Pancreas (tissue), 10 donors: Measurements from ENCODE around the gene MALRD1. TPM values are rescaled to one million over a fixed set of nuclear protein-coding genes. Genes with fewer than 3 reads are reported as not detected.

Experiments used
- ATAC-seq, 4 donors: fragments of 200-7000 bp; cut with Tn5 transposase; one replicate each; pipeline versions ENCODE4 v1.8.0 to v1.9.1; 2020; ENCODE audit warnings: mild to moderate bottlenecking in 4 of 4, moderate library complexity in 4 of 4
- DNase-seq, 6 donors: peaks; one replicate each; pipeline ENCODE4 v3.0.0-alpha.2; 2020
- FAIRE-seq: peaks from 2 replicates; lab custom pipeline; 2012; peaks lifted over from hg19 to GRCh38; lab: Jason Lieb, UNC
- H3K27ac ChIP-seq, 4 donors: fragments of 200-600 bp; sonication (generic); 1 replicate in 3 of 4; 2 replicates in 1 of 4; pipeline versions ENCODE4 v1.5.0 to v1.8.0; 2020
- H3K27me3 ChIP-seq, 4 donors: fragments of 200-600 bp; one replicate each; pipeline ENCODE4 v1.8.0; 2021
- H3K36me3 ChIP-seq, 3 donors: fragments of 200-600 bp; sonication (generic) in 1 of 3; one replicate each; pipeline versions ENCODE4 v1.5.0 to v1.8.0; 2020 to 2021
- H3K4me1 ChIP-seq, 3 donors: fragments of 200-600 bp; one replicate each; pipeline ENCODE4 v1.8.0; 2021
- H3K4me3 ChIP-seq, 4 donors: fragments of 200-600 bp; sonication (generic) in 2 of 4; one replicate each; pipeline versions ENCODE4 v1.5.0 to v1.8.0; 2020 to 2021
- H3K9me3 ChIP-seq, 4 donors: fragments of 200-600 bp; one replicate each; pipeline ENCODE4 v1.8.0; 2021
- WGBS, 2 donors: extraction: QIAGEN DNeasy Blood & Tissue Kit; methylation state at CpG; one replicate each; pipeline ENCODE4 v1.1.7; 2013; 5-methylcytosine and 5-hydroxymethylcytosine counted together
- intact Hi-C, 3 donors: fragments of 100-400 bp; cut with DNase I; formaldehyde crosslinking; loops; one replicate each; pipeline versions ENCODE4 v1.11.1 to v1.14.2; 2022
- polyA plus RNA-seq, 2 donors: library from polyadenylated mRNA; stranded (reverse); fragments of 200-250 nt; gene quantifications; one replicate each; pipeline ENCODE4 v1.2.3, GENCODE V29; 2013
- total RNA-seq, 6 donors: library from RNA; stranded (reverse); fragmentation: NEBNext Ultra II Directional in 4 of 6; extraction: Animal tissue kit (Norgen Biotek cat#: 25700) in 4 of 6; gene quantifications; one replicate each; pipeline versions ENCODE4 v1.2.1 to v1.2.4, GENCODE V29; 2021 to 2023
- TF ChIP-seq, protein P1 (sequence below), 4 donors: fragments of 200-600 bp; sonication (generic) in 3 of 4; IDR thresholded peaks; one replicate each; pipeline versions ENCODE4 v1.5.0 to v1.8.0; 2021; ENCODE audit warnings: antibody characterized with exemption in 4 of 4
- donor health status: healthy with polysubstance abuse.
- donor health status: DM: no; HTN: no; CAD: no; lungs with moderate emphysema.
- donor health status: DM: no; HTN: no; CAD: no.
- donor health status: control.
- donor health status: control.
- donor health status: Bipolar disorder and iron deficiency.
- donor health status: DM: yes; HTN: yes; CAD: no.
- donor health status: DM: no; HTN: no; CAD: no.
- donor health status: DM: no; HTN: no; CAD: no.
- donor health status: DM: yes; HTN: yes; CAD: no.

MALRD1 gene
- total and polyA plus RNA-seq, 8 donors: 0.13 to 0.87 (median 0.31) TPM; not detected in 5

DNA sequence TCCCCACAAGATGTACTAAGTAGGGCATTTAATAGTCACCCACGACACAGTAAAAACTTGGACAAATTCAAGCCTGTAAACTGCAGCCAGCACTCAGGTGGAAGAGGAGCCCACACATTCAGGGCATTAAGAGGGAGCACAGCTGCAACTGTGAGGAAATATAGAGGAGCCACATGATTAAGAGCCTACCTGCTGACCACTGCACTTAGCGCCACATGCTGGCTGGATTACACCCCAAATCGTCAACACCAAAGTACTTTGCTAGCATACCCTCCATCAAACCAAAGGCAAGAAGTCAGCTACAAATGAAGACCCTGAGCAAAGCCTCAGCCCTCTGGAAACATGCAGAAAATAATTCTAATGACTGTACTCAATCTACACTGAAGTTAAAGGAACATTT, 445.3 kb downstream of the MALRD1 start:
- ATAC-seq: no peak
- TF ChIP-seq, protein P1, sequence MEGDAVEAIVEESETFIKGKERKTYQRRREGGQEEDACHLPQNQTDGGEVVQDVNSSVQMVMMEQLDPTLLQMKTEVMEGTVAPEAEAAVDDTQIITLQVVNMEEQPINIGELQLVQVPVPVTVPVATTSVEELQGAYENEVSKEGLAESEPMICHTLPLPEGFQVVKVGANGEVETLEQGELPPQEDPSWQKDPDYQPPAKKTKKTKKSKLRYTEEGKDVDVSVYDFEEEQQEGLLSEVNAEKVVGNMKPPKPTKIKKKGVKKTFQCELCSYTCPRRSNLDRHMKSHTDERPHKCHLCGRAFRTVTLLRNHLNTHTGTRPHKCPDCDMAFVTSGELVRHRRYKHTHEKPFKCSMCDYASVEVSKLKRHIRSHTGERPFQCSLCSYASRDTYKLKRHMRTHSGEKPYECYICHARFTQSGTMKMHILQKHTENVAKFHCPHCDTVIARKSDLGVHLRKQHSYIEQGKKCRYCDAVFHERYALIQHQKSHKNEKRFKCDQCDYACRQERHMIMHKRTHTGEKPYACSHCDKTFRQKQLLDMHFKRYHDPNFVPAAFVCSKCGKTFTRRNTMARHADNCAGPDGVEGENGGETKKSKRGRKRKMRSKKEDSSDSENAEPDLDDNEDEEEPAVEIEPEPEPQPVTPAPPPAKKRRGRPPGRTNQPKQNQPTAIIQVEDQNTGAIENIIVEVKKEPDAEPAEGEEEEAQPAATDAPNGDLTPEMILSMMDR (IDR thresholded peaks at IDR 0.05): no peak

DNA sequence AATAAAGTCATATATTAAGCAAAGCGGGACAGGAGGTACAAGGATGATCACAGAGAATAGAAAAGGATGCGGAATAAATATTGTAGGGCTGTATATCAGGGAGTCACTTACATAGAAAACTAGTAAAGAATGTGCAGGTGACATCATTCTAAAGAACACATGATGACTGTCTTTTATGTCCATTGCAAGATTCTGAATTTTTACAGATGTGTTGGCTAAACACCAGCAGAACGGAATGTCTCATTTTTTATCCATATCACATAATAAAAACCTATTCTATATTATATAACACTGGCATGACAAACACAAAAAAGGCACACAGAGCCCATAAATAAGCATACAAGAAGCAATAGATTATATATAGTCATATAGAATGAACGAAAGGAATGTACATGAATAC, 448.4 kb downstream of the MALRD1 start:
- FAIRE-seq (no peak), ATAC-seq (no peak), DNase-seq (no peak)
- Histone ChIP-seq H3K4me1 (no peaks in the 10 kb centered on the region), H3K27ac (no peak overlapping the region), H3K27me3 (no peaks in the 10 kb centered on the region), H3K9me3 (no peaks in the 10 kb centered on the region), H3K4me3 (no peak overlapping the region), H3K36me3 (no peaks in the 10 kb centered on the region)
- 70 to 79% methylated on average over 4 of the region's 4 CpGs for WGBS, 2 donors
- TF ChIP-seq, protein P1 (IDR thresholded peaks at IDR 0.05): no peak
- intact Hi-C loops: no loop called here

More for the DNA sequence above, 445.3 kb downstream of the MALRD1 start:
- Histone ChIP-seq H3K9me3 (no peaks in the 10 kb centered on the region), H3K27me3 (no peaks in the 10 kb centered on the region), H3K36me3 (no peaks in the 10 kb centered on the region), H3K4me3 (no peak overlapping the region), H3K27ac (no peak overlapping the region), H3K4me1 (no peaks in the 10 kb centered on the region)
- DNase-seq (no peak), FAIRE-seq (no peak)
- WGBS, 2 donors: 74 to 86% methylated on average over 3 of the region's 3 CpGs
- intact Hi-C loops: no loop called here

DNA sequence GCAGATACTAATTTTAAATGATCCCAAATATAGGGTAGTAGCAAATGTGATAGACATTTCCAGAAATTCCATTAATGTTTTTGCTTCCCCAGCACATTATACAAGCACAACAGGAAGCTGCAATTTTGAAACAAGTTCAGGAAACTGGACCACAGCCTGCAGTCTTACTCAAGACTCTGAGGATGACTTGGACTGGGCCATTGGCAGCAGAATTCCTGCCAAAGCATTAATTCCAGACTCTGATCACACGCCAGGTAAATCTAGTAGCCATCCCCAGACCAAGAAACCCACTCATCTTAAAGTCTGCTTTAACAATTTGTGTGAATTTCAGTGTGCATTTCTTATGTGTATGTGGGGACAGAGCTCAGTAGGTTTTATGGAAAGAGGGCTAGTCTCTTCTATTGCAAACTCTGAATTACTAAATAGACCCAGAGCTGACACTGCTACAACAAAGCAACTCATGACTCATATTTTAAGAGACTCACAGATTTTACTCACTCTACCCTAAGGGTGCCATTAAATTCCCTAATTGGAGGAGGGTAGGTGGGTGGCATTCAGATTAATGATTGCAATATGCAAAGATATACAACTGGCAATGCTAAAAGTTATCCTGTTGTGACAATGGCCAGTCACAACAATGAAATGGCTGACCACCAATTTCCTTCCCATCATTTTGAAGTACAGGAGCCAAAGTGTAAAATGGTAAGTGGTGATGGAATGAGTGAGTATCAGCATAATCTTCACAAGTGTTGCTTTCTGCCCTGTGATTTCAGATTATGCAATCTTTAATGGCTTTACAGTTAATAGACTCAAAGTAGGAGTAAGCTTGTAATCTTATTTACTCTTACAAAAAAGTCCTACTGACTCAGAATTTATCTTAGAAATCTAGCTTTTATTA, 450.0 kb downstream of the MALRD1 start:
- no peak overlapping the region for H3K27ac ChIP-seq

DNA sequence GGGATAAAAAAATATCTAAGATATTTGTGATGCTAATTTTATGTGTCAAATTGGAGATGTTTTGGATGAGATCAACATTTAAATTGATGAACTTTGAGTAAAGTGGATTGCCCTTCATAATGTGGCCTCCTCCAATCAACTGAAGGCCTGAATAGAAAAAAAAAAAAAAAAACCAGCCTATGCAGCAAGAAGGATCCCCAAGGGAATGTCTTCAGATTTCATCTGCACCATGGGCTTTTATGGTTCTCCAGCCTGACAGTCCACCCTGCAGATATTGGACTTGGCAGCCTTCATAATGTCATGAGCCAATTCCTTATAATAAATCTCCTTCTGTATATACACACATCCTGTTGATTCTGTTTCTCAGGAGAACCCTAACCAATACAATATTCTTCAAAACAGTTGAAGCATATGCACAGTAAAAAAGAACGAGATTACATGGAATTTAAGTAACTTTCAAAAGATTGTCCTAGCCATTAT, 450.7 kb downstream of the MALRD1 start:
- ATAC-seq (no peak), FAIRE-seq (no peak), DNase-seq (no peak)
- Histone ChIP-seq H3K27ac (no peak overlapping the region), H3K4me1 (no peaks in the 10 kb centered on the region), H3K4me3 (no peak overlapping the region), H3K36me3 (no peaks in the 10 kb centered on the region), H3K9me3 (no peaks in the 10 kb centered on the region), H3K27me3 (no peaks in the 10 kb centered on the region)
- TF ChIP-seq, protein P1 (IDR thresholded peaks at IDR 0.05): no peak
- intact Hi-C loops: no loop called here
- 60 to 88% methylated on average over 1 of the region's 1 CpG for WGBS, 2 donors

More for the DNA sequence above, 450.0 kb downstream of the MALRD1 start:
- no peaks in the 10 kb centered on the region for H3K36me3 ChIP-seq
- no peak overlapping the region for H3K4me3 ChIP-seq
- intact Hi-C loops: no loop called here
- WGBS, 2 donors: 47 to 59% methylated on average over 1 of the region's 1 CpG
- H3K9me3 ChIP-seq: no peaks in the 10 kb centered on the region
- H3K4me1 ChIP-seq: no peaks in the 10 kb centered on the region
- FAIRE-seq (no peak), ATAC-seq (peak in 1 of 4 donors; percentile 44), DNase-seq (no peak)
- no peaks in the 10 kb centered on the region for H3K27me3 ChIP-seq
- TF ChIP-seq, protein P1 (IDR thresholded peaks at IDR 0.05): no peak

DNA sequence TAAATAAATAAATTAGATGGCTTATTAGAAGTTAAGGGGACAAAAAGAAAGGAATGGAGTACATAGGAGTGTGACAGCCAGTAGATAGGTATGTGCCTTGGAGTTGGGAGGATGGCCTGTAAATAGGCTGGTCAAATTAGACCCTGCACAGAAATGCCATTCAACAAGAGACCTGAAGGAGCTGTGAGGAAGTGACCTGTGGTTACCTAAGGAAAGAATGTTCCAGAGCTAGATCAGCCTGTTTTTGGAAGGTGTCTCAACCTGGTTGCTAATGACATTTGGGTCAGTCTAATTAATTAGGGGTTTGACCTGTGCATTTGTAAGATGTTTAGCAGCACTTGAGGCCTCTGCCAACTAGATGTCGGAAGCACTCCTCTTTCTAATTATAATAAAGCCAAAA, 452.4 kb downstream of the MALRD1 start:
- TF ChIP-seq, protein P1 (IDR thresholded peaks at IDR 0.05): no peak
- ATAC-seq: no peak
- no peaks in the 10 kb centered on the region for H3K4me1 ChIP-seq
- FAIRE-seq: no peak
- no peaks in the 10 kb centered on the region for H3K9me3 ChIP-seq
- no peak overlapping the region for H3K27ac ChIP-seq
- no peak for DNase-seq
- intact Hi-C loops: no loop called here
- no peaks in the 10 kb centered on the region for H3K36me3 ChIP-seq
- H3K27me3 ChIP-seq: no peaks in the 10 kb centered on the region
- 63 to 67% methylated on average over 1 of the region's 1 CpG for WGBS, 2 donors
- H3K4me3 ChIP-seq: no peak overlapping the region
